Pons (tissue), 1 donor: ENCODE data around the gene CCDC6.
"Not testable (repeated sequence)": the region's sequence is repeated elsewhere in the genome, so short reads cannot be mapped to it uniquely, and the experiment has no call there.

Source experiments
- DNase-seq: peaks from one replicate; pipeline ENCODE4 v3.0.0-alpha.2; 2016; ENCODE audit warnings: low spot score

Gene CCDC6

DNA sequence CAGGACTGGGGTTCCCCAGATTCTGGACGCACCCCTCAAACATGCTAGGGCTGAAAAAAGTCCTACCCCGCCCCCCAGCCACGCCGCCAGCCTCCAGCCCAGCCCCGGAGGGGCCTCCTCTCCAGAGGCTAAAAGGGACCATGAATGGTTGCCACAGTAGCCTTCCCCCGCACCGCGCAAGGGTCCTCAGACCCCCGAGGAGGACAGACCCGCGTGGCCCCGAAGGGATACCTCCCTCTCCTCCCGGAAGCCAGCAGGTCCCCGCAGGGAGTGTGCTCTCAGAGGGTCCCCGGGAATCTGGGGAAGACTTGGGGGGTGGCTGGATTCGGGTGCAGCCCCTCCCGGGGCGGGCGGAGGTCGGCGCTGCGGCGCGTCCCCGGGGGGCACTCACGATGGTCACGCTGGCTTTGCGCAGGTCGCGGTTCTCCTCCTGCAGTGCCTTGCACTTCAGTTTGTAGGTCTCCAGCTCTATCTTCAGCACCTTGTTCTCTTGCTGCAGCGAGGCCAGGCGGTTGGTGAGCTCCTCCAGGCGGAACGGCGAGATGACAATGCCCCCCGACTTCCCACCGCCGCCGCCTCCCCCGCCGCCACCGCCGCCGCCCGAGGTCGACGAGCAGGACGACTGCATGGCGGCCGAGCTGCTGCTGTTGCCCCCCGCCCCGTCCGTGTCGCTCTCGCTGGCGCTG lies 482 bp downstream of the CCDC6 start:
- DNase-seq: no peak

DNA sequence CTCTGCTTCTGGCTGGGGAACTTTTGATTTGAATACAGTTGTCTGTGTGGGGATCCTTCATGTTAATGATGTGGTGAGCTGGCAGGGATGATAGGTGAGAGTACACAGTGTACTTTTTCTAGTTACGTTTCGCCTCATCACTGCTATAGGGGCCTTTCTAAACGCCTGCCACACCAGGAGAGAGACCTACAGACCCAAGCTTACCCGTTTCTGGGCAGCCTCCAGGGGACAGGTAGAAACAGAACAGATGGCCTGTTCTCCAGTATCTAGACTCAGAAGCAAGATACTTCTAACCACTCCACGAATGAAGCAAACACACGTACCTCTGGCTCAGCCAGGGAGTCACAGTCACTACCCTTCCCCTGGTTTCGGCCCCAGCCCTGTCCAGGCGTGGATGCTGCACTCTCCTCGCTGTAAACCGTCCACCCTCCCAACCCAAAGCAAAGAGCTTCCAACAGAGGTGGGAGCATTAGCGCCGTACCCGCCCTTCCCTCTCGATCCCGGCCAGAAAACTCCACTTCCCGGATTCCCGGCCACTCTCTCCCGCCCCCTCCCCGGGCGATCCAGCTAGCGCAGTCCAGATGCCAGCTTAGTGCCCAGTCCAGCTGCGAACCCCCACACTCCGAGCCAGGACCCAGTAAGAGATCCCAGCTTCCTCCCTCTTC lies 1.2 kb downstream of the CCDC6 start:
- DNase-seq: peak; percentile 16

DNA sequence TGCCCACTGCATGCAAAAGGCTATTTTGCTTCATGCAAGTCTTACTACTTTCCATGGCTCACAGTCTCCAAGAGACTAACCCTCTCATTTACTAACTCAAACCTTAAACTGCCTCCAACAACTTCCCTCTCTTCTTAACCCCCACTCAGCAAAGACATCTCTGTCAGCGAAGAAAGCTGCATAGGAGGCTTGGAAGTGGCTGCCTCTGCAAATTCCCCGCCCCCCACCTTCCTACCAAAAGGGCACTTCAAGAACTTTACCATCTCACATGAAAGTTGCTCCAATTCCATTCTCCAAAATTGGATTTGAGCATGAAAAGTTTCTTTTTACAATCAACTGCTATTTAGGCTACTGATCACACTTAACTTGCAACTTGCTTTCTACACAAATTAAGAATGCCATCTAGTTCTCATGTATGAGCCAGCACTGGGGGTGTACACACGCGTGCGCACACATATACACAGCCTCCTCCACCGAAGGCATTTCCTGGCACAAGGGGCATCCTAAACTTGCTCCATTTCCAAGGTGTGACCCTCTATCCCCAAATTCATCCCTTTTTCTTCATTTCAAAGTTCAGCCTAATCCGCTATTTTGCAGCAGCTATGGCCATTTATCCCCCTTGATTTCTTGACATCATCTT lies 1.8 kb downstream of the CCDC6 start:
- DNase-seq: no peak

DNA sequence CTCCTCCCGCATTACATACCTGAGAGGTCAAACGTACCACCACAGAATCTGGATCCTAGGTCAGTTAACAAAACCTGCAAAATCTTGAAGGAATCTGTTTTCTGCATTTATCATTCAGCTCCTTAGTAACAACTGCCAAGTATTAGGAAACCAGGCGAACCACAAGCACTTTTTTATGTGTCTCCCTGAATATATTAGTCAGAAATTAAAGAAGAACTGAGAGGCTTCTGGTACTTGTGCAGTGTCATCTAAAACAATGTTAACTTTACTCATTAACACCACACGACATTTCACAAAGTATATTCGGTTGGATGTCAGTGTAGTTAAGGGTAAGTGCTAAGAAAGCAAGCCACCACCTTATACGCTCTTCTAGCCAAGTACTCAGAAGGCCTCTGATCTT lies 2.5 kb downstream of the CCDC6 start:
- no peak for DNase-seq

DNA sequence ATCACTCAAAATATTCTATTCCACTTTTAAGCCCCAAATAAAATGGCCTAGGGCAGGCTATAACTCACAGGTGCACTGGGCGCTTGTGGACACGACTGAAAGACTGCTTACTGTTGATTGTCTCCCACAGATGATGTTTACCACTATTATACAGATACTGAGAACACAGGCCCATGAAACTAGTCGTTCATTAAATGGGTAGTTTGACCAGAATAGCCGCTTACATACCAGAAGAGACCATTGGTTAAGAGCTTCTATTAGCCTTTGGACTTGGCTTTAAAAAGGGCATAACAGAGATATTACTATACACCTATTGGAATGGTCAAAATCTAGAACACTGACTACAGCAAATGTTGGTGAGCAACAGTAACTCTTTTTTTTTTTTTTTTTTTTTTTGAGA lies 4.3 kb downstream of the CCDC6 start:
- DNase-seq: no peak

DNA sequence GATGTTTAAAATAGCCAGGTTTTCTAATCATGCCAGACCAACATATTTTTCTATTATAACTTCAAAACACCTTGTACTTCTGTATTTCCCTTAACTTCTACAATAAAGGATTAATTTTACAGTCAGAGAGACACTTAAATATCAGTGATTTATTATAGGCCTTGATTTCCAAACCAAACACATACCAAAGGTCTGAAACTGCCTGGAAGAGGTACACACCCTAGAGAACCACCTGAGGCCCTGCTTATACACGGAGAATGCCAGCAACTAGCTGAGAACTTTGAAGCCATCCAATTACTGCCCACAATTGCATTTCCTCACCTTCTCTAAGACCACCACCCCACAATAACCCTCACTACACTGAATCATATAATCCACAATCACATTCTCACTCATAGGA lies 4.9 kb downstream of the CCDC6 start:
- DNase-seq: no peak

DNA sequence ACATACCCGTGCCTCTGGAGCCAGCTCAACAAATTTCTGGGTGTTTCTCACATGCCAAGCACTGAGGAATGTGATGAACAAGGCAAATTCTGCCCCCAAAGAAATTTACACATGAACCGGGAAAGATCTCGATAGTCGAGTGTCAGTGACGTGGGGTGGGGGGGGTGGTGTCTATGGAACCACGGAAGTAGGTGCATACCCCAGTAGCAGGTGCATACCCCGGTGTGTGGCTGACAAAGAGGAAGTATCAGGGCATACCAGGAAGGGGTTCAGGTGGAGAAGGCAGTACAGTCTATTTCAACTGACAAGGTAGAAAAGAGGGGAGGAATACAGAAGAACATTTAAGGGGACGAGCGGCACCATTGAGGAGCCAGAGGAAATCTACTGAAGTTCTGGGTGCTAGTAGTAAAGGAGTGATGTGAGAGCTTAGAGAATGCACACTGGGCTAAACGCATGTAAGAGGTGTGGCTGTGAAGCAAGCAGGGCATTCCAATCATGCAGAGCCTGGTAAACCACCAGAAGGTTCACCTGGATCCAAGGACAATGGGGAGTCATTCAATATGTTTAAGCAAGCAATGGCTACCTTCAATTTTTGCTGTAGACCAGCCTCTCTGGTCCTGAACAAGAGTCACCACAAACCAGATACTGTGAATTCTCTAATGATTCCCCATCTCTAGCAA lies 6.2 kb downstream of the CCDC6 start:
- DNase-seq: no peak

DNA sequence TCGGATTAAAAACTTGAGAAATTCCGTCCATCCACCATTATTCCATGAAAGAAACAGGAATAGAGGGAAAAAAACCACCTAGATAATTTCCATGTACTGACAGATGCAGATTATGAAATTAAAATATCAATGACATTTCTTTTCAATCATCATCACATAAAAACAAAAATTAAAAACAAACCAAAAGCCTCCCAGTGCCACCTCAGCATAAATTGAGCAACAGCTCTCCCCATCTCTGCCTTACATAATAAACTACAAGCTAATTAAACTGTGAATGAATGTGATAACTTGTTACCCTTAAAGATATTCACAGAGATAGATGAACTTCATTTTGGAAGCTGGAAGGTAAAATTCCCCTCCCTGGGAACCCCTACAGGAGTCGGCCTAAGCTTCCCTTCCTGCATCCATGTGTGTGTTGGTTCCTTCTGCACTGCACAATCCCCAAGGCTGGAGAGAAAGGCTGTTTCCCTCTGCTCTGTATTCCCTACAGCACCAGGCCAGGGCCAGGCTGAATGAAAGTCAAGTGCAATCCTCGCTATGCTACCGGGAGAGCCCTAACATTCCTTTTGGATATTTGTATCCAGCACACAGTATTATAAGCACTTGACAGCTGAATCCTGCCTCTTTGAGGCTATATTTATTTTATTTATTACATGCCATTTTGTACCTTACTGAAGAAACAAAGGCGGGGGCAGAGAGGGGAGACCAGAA lies 8.1 kb downstream of the CCDC6 start:
- no peak for DNase-seq

DNA sequence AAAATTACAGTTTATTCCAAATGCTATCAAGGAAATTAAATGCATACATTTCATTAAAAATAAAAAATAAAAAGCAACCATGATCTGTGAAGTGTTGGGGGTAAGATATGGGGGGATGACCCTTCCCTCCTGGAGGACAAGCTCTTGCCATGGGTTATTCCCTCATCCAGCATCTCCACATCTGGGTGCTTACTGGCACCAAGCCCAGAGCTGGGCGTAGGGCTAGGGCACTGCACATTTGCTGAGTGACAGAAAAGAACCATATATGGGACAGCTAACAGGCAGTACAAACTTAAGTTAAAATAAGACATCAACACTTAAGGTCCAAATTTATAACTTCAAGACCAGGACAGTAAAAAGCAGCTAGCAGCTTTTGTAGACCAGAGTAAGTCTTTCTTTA lies 10.2 kb downstream of the CCDC6 start:
- DNase-seq: peak; percentile 41

DNA sequence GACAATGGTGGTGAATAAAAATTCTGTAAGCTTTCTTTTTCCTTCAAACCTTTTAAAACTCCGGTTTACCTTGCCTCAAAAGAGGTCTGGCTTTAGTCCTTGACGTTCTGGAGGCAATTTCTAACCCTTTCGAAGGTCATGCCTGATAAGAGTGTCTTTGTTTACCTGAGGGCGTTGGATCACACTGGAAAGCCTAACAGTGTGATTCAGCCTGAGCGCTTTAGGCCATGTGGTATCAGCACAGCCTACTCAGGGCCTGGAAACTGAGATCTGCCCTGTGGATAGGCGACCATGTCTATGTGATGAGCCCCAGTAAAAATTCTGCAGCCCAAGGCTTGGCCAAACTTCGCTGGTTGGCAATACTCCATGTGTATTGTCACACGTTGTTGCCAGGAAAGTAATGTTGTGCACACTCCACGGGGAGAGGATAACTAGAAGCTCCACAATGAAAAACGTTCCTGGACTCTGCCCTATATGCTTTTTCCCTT lies 10.7 kb downstream of the CCDC6 start:
- DNase-seq: no peak

DNA sequence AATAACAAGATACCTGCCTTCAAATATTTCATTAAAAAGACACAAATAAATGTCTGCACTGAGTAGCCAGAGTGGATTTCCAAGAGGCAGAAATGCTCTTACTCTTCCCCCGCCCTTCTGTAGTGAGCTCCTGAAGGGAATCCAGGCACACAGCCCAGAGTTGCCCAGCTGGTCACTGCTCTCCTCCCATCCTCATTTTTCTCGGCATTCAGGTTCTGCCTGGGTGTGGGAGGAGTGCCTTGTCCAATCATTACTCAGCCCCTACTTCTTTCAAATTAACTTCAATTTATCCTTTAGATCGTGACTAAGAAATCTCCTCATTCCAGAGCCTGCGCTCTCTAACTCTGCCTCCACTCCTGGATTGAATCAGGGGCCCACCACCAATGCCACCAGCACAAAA lies 12.2 kb downstream of the CCDC6 start:
- peak; percentile 73 for DNase-seq

DNA sequence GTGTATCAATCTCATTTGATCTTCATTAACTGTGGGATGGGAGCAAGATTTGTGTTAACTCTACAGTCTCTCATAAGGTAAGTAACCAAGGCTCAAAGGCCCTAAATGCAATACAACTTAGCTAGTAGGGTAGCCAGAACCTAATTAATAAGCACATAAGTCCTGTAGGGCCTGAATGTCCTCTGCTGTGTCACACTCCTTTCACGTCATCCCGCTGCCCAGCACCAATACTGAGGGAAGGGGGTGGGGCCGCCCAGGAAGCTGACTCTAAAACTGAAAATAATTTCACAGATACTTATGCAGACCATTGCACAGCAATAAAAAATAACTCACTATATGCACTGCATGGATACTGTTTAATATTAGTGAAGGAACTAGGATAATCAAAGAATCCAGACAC lies 13.7 kb downstream of the CCDC6 start:
- DNase-seq: no peak

DNA sequence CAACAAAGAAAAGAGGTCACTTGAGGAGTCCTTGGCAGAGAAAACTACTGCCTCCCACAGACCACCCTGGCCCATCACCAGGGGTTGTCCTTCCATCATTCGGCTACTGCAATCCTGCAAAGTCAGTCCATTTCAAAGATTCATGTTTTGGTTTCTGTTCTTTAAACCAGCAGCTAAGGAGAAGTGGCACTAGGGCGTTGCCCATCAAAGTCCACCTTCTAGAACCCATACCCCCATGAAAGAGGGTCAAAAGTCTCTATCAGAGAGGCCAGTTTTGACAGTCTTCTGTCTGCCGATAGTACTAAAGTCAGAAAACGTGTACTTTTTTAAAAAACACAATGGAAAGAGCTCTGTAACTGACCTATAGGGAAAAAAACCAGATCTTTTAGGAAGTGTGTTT lies 14.4 kb downstream of the CCDC6 start:
- no peak for DNase-seq

DNA sequence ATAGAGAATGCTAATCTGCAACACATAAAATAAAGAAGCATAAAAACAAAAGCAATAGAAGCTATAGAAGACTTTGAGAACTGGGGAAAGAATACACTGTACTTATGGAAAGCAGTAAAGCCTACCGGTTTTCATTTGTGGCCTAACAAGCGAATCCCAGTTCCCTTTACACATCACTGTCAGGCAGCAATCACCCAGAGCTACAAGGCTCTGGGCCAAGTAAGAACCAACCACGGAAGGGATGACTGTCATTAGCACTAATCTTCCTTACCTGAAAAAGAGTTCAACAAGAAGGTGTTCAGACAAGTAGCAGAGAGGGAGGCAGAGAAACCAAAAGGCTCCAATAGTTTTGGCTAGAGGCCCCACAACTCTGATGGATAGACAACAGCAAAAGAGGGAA lies 15.0 kb downstream of the CCDC6 start:
- no peak for DNase-seq

DNA sequence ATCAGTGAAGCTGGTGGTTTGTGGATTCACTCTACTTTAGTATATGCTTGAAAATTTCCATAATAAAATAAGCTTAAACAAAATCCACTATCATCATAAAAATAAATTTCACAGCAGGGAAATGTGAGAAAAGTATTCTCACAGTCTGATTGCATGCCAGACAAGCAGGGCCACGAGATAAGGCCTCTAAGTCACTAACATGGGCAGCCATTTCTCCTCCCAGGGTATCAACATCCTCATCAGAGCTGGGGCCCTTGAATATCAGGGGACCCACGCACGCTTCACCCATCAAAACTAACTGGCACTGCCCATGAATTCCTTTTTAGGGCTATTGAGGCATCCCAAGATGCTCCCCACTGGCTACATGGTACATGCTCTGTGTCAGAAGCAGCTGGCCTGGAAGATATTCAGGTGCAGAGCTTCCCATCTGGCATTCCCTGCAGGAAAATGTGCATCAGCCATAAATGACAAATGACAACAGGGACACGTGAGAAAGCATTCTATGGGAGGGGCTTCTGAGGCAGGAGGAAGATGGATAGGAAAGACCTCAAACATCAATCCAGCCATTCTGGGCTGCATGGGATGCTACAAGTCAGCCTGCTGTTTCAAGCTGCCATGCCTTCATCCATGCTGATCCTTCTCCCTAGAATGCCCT lies 17.4 kb downstream of the CCDC6 start:
- no peak for DNase-seq

DNA sequence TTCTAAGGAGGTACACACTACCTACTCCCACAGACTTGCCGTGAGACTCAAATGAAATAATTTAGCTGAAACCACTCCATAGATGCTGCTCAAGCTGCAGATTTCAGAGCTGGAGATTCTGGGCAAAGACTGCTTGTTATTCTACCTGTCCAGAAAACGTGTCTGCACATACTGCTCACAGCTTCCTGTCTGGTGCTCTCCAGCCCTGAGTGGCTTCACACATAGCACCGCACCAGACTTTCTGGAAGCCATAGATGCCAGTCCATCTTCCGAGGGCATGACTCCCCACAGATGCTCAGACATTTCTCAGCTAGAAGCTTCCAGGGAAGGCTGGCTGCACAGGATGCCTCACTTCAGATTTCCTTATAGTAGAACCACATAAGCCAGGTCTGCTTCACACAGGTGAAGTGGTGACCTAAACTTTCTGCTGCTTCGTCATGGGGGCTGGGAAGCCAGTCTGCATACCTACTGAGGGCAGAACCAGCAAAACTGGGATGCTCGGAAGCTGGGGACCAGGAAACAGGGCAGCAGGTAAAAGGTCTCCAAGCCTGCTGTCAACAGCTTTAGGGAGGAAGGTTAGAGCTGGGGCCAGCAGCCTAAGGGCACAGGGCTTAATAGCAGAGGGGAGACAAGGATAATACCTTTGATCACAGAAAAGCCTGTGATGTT lies 18.2 kb downstream of the CCDC6 start:
- DNase-seq: no peak

DNA sequence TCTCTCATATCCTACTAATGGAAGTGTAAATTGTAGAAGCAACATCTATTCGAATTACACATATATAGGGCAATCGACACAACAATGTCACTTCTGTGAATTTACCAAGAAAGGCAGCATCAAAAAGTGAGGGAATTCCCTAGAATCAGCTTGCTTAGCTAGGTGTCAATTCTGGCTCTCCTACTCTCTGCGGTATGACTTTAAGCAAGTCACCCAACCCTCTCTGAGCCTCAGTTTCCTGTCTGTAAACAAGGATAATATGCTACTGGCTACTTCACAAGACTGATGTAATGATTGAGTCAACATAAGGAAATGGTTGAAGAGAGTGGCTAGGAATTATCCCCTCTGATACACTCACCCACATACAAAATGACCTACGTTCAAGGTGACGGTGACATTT lies 19.4 kb downstream of the CCDC6 start:
- DNase-seq: no peak

DNA sequence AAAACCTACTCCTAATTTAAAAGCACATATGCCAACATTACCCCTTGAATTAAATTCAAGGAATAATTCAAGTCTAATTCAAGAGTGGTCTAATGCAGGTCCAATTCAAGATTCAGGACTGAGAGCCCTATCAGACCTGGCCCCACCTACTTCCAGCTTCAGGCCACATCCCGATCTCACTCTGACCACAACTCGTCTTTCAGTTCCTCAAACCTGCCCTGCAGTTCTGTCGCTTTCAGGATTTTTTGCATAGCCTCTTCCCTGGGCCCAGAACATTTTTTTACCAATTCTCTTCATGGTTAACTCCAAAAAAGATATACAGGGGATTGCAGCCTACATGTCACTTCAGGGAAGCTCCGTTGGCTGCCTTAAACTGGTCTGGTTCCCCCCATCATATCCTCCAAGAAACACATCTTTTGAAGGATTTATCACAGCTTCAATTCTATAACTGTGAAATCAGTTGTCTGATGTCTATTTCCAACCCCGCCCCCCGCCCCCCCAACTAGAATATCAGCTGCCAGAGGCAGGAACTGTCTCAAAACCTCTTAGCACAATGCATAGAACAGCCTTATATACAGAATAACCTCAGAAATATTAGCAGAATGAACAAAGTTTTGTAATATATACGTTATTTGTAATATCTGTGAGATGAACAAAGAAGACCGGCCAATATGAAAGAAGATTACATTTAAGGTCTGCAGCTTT lies 20.8 kb downstream of the CCDC6 start:
- peak; percentile 67 for DNase-seq

DNA sequence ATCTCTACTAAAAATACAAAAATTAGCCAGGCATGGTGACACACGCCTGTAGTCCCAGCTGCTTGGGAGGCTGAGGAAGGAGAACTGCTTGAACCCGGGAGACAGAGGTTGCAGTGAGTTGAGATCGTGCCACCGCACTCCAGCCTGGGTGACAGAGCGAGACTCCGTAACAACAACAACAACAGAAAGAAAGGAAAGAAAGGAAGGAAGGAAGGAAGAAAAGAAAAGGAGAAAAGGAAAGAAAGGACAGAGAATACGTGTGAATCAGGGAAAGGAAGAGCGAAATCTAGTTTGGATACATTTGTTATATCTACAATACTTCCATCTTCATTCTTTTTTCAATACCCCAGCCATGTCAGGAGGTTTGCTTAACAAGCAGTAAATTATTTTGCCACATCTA lies 21.5 kb downstream of the CCDC6 start:
- not testable (repeated sequence) for DNase-seq

DNA sequence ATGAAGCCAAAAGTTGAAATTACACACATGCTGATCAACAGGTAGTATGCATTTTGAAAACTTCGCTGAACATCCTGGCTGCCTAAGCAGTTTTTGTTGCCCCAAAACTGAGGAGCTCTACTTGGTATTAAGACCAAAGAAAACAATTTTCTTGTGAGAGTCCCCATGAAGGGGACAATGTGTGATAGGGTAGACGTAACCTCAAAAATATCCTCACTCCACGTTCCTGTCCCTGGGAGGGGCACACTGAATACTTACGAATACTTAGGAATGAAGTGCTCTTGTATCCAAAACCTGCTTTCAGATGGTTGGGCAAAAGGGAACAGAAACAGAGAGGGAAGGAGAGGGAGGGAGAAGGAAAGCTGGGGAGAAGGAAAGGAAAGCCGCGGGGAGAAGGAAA lies 24.7 kb downstream of the CCDC6 start:
- DNase-seq: no peak
